Measurements from ENCODE around the gene HPD.
"Not testable (repeated sequence)": the region's sequence is repeated elsewhere in the genome, so short reads cannot be mapped to it uniquely, and the experiment has no call there.

HPD gene

GRCh38 chr12:121861636-121862254 lies 3.1 kb upstream of the HPD start:
- DNase-seq (ENCODE audit: low read depth): no peak

GRCh38 chr12:121860699-121861098 lies 2.0 kb upstream of the HPD start:
- not testable (repeated sequence) for DNase-seq (ENCODE audit: low read depth)

- DNase-seq (ENCODE audit: low read depth): no peak
Observed at GRCh38 chr12:121860257-121860656, 1.6 kb upstream of the HPD start.

GRCh38 chr12:121858318-121858661 lies 369 bp downstream of the HPD start:
- no peak for DNase-seq (ENCODE audit: low read depth)

GRCh38 chr12:121857322-121858246 lies 1.1 kb downstream of the HPD start:
- DNase-seq (ENCODE audit: low read depth): no peak

GRCh38 chr12:121852392-121852791 lies 6.3 kb downstream of the HPD start:
- DNase-seq (ENCODE audit: low read depth): not testable (repeated sequence)

- DNase-seq (ENCODE audit: low read depth): no peak
Observed at GRCh38 chr12:121849665-121850064, 9.0 kb downstream of the HPD start.

- no peak for DNase-seq (ENCODE audit: low read depth)
Observed at GRCh38 chr12:121849211-121849610, 9.4 kb downstream of the HPD start.

GRCh38 chr12:121845701-121846100 lies 13.0 kb downstream of the HPD start:
- DNase-seq (ENCODE audit: low read depth): no peak

- no peak for DNase-seq (ENCODE audit: low read depth)
Observed at GRCh38 chr12:121843236-121843982, 15.2 kb downstream of the HPD start.

GRCh38 chr12:121839993-121840761 lies 18.5 kb downstream of the HPD start:
- no peak for DNase-seq (ENCODE audit: low read depth)

- DNase-seq (ENCODE audit: low read depth): peak; percentile 79
Observed at GRCh38 chr12:121839106-121839992, 19.3 kb downstream of the HPD start.

GRCh38 chr12:121838126-121838525 lies 20.5 kb downstream of the HPD start:
- DNase-seq (ENCODE audit: low read depth): no peak

- DNase-seq (ENCODE audit: low read depth): no peak
Observed at GRCh38 chr12:121837680-121838079, 21.0 kb downstream of the HPD start.

GRCh38 chr12:121831571-121832245 lies 27.0 kb downstream of the HPD start:
- DNase-seq (ENCODE audit: low read depth): no peak

- DNase-seq (ENCODE audit: low read depth): no peak
Observed at GRCh38 chr12:121830588-121831265, 27.9 kb downstream of the HPD start.

GRCh38 chr12:121830134-121830533 lies 28.5 kb downstream of the HPD start:
- DNase-seq (ENCODE audit: low read depth): no peak

GRCh38 chr12:121829250-121829918 lies 29.3 kb downstream of the HPD start:
- DNase-seq (ENCODE audit: low read depth): no peak

- DNase-seq (ENCODE audit: low read depth): no peak
Observed at GRCh38 chr12:121828826-121829225, 29.8 kb downstream of the HPD start.
